ENCODE results near the gene WDPCP. TPM values are rescaled to one million over a fixed set of nuclear protein-coding genes. Genes with fewer than 3 reads are reported as not detected.
A peak's percentile ranks its signal among the peaks of the same experiment; 100 is the strongest.
"Not testable (repeated sequence)": the region's sequence is repeated elsewhere in the genome, so short reads cannot be mapped to it uniquely, and the experiment has no call there.

Gene WDPCP
- polyA plus RNA-seq, 3 donors: 8.1 to 18.5 (median 14.7) TPM

DNA sequence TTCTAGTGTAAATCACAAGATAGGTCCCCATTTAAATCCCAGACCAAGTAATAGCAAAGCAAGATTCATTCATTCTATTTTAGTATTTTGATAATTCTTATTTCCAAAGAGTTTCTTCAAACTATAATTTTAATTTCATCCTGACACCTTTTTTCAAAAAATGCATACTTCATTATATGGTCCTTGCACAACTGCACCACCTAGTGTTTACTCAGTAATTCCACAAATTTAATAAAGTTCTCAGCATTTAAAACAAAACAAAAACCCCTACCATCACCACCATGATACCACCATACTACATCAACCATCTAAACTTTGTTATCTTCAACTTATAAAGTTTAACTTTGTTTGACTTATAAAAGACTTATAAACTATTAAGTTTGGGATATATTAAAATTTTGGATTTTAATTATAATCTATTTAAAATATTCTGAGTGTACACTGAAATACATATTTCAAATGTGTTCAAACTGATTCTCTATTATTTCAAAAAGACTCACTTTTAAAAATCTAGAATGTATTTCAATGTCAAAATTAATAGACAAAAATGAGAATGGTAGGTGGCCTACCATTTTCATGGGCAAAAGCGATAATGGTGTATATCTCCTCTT, 44.2 kb downstream of the WDPCP start:
- DNase-seq: no peak

DNA sequence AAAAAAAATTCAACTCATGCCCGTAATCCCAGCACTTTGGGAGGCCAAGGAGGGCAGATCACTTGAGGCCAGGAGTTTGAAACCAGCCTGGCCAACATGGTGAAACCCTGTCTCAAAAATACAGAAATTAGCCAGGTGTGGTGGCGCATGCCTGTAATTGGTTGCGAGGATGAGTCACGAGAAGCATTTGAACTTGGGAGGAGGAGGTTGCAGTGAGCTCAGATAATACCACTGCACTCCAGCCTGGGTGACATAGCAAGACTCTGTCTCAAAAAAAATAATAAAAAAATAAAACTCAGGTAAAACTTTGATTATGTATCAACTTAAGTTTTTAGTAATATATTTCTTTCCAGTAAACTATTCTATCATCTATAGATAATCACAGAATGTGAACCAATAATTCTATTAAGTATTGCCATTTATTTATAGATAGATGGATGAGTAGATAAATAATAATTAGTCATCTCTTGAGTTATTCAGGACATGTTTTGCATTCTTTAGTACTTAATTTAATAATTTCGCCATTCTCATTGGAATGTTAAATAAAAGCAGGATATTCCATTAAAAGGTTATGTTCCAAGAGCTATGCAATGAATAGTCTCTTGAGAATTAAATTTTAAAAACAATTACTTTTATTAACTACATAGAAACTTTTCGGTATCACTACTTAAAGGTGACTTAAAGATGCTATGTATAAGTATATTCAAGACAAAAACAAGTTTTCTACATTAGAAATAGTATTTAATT, 48.7 kb downstream of the WDPCP start:
- DNase-seq: no peak

DNA sequence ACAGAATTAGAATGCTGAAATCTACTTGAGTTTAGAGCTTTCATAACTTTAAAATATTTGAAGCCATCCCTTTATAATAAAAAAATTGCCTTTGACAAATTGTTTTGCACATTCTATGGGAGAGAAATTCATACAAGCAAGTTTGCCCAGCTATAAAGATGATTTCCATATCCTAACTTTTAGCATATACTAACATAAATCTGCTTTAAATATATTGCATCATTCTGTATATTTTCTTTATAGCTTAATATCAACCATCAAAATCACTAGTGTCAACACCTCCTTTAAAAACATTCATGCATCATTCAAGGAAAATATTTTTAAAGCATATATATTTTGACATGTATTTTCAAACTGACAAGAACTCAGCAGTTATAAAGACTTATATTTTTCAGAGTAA, 49.9 kb downstream of the WDPCP start:
- no peak for DNase-seq

DNA sequence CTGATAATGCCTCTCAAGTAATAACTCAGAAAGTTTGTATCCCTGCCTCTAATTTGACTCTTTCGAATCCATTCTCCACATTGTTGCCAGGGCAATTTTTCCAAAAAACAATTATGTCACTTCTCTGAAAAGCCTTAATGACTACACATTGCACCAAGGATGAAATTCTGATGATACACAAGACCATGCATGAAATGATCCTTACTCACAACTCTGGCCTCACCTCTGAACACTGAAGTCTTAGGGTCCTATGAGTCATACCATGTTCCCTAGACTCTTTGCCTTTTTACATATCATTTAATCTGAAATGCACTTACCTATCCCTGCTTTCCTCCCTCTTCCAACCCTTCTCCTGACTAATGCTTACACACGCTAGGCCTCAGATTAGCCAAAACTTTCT, 51.0 kb downstream of the WDPCP start:
- no peak for DNase-seq

DNA sequence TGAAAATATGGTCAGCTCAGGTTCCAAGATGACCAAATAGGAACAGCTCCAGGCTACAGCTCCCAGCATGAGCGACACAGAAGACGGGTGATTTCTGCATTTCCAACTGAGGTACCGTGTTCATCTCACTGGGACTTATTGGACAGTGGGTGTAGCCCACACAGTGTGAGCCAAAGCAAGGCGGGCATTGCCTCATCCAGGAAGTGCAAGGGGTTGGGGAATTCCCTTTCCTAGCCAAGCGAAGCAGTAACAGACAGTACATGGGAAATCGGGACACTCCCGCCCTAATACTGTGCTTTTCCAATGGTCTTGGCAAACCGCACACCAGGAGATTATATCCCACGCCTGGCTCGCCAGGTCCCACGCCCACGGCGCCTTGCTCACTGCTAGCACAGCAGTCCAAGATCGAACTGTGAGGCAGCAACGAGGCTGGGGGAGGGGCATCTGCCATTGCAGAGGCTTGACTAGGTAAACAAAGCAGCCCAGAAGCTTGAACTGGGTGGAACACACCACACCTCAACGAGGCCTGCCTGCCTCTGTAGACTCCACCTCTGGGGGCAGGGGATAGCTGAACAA, 57.5 kb downstream of the WDPCP start:
- no peak for DNase-seq

DNA sequence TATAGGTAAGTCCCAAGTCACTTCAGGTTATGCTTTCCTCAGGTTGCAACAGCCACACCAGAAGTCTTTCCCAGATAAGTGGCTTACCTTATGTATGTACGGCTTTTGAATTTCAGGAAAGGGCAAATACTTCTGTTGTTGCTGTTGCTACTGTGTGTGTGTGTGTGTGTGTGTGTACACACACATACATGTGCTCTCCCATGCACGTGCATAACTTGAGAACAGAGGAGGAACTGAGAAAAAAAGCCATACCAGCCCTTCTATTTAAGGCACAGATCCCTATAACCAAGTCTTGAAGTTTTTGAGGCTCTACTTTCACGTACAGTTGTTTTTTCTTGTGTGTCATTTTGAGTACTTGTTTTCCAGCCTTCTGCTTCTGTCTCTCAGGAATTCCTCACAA, 62.4 kb downstream of the WDPCP start:
- no peak for DNase-seq

DNA sequence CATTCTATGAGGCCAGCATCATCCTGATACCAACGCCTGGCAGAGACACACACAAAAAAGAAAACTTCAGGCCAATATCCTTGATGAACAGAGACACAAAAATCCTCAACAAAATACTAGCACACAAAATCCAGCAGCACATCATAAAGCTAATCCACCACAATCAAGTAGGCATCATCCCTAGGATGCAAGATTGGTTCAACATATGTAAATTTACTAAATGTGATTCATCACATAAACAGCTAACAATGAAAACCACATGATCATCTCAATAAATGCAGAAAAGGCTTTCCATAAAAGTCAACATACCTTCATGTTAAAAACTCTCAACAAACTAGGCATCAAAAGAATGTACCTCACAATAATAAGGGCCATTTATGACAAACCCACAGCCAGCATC, 65.3 kb downstream of the WDPCP start:
- no peak for DNase-seq

DNA sequence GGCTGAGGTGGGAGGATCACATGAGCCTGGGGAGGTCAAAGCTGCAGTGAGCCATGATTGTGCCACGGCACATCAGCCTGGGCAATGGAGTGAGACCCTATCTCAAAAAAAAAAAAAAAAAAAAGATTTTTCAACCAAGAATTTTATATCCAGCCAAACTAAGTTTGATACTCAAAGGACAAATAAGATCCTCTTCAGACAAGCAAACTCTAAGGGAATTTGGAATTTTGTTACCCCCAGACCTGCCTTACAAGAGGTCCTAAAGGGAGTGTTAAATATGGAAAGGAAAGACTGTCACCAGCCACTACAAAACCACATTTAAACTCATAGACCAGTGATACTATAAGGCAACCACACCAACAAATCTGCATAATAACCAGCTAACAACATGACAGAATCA, 67.5 kb downstream of the WDPCP start:
- DNase-seq: no peak

DNA sequence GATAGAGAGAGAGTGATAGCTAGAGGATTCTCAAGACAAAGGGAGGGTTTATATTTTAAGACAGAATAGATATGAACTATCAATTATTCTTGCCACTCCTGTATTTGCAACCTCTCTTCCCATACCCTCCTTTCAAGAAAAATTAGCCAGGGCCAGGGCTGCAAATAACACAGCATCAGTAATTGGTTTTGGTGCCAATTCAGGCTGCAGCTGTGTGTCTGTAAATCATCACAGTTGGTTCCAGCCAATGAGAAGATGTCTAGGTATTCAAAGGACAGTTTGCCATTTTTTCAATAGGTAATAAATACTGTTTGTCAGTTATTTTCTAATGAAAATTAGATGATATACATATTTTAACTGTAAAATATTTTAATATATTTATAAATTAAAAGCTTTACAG, 73.5 kb downstream of the WDPCP start:
- no peak for DNase-seq

DNA sequence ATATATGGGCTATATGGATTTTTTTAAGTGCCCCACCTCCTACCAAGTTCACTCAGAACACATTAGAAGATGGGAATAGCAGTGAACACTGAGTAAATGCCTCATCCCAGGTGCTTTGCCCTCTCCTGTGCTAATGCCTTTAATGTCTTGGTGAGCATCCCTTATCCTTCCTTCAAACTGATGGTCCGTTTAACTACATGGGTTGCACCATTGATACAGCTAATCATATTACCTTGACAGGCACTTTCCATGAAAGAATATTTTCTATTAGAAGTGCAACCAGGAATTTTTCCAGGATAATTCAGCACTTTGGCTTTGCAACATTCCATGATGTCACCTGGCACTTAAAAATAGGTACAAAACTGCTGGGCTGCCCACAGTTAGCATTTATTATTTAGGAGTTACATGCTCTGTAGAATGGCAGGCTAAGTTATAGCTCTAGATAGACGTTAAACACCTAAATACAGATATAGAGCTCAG, 74.0 kb downstream of the WDPCP start:
- DNase-seq: no peak

DNA sequence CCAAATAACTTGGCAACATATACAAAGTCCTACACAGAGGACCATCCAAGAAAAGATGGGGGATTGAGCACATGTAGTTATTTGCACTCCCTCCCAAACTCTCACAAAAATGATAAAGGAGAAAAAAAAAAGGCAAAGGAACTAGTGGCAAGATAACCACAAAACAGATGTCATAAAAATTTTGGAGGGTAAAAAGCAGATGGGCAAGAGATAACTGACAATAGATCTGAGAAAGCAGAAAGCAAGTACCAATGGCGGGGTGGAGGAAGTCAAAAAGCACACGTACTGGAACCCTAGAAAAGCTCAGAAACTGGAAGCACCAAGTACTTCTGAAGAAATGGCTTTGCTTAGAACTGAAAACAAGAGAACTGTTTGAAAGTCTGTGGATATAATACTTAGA, 82.0 kb downstream of the WDPCP start:
- no peak for DNase-seq

DNA sequence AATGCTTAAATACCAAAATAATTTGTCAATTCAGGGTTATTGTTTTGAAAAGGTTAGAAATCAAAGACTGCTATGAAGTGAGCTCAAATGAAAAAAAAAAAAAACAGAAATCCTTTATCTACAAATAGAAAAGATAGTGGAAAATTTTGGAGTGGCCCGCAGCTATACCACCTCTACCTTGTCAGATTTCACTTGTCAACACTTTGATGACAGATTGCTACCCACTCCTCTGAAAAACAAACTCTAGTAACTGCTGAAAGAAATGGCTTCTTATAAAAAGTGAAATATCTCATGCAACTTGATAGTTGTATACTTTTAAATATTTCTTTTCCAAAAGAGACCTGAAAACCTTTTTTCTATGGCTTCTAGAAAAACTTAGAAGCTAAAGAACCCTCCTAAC, 84.5 kb downstream of the WDPCP start:
- DNase-seq: no peak

DNA sequence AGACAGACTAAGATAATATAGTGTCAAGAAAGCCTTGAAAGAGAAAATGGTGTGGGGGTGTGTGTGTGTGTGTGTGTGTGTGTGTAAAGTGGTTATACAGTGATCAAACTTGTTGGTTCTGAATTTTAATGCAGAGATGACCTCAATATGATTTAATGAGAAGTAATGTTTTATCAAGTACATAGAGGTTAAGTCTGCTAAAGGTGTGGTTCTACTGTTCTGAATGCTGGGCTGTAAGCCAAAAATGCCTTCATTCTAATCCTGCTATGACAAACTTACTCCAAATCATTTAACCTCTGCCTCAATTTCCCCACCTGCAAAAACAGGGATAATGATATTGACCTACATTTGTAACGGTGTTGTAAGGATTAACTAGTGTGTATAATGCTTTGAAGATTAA, 87.9 kb downstream of the WDPCP start:
- DNase-seq: no peak

DNA sequence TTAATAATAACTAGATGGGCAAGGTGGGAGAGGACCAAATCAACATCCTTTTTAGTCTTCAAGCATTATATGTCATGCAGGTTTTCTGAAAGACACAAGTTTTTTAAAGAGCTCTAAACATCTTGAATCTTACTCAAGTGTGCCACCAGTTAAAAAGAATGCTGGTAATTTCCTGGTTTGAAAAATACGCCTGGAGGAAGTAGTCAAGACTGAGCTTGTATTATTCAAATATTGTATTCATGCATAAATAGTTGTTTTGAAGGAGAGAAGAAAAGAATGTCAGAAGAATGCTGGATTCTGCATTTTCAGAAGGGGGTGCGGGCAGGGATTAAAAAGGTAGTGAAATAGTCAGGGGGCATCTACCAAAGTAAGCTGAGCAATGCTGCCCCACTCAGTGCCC, 90.7 kb downstream of the WDPCP start:
- no peak for DNase-seq

DNA sequence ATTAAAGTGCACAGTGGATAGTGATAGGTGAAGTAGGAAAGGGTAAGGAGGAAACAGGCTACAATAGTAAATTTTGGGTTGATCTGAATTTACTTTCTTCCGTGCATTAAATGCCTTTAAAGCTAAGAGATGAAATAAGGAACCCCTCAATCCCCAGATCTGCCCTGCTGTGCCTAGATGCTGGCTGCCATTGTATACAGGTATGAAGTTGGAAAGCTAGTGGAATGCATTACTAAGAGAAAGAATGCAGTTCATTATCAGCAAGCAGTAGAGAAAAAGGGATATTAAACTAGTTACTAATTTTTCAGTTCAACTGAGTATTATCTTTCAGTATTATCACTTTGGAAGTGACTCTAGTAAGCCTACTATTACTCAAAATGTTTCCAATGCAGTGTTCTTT, 93.3 kb downstream of the WDPCP start:
- no peak for DNase-seq

DNA sequence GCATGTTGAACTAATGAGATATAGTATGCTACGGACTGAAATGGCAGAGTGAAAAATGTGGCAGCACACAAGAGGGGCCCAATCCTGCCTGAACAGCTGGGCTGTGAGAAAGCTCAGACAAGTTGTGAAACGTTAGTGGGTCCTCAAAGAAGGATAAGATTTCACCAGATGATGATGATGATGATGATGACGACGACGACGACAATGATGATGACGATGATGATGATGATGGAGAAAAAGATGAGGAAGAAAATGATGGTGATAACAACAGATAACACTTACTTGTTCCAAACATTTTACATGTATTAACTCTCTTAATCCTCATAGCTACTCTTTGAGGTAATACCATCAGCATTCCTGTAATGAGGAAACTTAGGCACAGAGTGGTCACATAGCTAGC, 94.2 kb downstream of the WDPCP start:
- DNase-seq: no peak

DNA sequence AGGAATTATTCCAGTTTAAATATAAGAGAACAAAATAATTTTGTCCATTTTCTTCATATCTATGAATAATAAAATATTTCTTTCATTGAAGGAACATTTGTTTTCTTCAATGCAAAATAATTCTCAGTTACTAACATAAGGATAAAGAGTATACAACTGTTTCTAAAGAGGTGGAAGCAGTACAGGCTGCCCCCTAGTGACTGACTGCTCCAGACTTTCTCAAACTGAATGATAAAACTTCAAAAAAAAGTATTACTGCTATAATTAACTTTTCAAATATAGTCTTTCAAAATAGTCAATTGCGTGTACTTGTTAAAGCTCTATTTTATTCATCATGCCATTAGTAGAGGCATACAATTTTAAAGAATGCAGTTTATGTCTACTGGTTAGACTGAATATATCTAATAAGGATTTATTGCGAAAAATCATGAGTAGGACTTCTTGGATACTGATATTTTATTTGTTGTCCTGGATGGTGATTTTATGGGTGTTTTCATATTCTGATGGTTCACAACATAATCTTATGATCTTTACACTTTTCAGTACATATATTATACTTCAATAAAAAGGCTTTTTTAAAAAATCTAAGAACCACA, 100.1 kb downstream of the WDPCP start:
- DNase-seq: peak; percentile 11

DNA sequence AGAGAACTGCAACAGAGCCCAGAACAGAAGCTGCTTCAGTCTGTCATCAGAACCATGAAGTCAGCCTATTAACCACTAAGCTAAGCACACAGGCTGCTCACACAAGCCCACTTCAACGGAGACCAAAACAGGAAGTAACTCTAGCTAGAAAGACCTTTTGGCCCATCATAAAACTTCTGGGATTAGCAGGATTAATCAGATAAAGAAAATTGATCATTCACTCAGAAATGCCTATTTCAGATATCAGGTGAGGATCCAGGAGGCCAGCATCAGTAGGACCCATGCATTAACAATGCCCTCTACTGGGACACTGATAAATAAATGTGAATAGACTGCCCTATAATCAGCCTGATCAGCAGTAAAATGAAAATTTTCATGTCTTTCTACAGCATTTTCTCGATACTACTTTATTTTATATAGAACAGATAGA, 101.4 kb downstream of the WDPCP start:
- no peak for DNase-seq

DNA sequence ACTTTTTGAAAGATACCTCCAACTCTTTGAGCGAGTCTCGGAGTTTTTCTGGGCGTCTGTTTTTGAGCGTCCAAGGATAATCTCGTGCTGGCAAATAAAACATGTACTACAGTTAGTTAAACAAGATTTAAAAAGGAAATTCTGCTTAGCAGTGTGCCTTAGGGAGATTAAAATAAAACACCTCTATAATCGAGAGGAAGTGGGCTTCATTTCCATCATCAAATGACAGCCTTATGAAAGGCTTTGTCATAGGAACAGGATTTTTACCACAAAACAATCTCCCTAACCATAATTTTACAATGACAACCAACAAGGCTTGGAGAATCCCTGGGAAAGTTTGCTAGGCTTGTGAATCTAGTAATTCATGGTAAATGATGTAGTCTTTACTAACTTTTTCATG, 103.4 kb downstream of the WDPCP start:
- no peak for DNase-seq

DNA sequence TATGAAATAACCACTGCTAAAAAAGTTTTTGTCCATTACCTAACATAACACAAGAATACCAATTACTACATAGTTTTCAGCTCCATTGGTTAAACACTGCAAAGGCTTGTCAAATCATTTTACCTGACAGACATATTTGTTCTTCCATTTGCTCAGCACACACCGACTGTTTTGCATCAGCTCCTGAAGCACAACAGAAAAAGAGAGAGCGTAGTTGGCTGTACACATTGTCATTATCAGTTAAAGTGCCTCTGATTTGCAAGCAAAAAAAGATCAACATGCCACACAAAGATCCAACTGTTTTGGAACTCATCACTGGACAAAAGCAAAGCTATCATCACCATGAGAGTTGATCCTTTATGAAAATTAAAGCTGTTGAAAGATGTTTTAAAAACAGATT, 103.8 kb downstream of the WDPCP start:
- DNase-seq: no peak

DNA sequence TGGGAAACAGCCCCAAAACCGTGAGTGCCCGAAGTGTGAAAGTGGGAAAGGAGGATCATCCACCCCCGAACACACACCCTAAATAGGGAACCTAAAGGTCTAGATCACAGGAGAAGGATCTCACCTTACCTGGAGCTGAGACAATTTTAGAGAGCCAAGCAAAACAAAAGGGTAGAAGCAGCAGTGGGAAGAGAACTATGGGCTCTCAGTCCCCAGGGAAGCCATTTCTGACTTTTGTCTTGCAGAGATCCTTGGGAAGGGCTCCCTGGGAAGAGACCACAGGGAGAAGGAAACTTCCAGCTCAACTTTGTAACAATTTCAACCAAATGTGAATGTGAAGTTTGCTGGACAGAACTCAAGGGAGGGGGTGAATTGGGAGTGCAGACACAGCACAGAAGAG, 110.6 kb downstream of the WDPCP start:
- no peak for DNase-seq

DNA sequence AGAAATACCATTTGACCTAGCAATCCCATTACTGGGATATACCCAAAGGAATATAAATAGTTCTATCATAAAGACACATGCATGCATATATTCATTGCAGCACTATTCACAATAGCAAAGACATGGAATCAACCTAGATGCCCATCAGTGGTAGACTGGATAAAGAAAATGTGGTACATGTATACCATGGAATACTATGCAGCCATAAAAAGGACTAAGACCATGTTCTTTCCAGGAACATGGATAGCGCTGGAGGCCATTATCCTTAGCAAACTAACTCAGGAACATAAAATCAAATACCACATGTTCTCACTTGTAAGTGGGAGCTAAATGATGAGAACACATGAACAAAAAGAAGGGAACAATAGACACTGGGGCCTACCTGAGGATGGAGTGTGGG, 119.0 kb downstream of the WDPCP start:
- DNase-seq: not testable (repeated sequence)

DNA sequence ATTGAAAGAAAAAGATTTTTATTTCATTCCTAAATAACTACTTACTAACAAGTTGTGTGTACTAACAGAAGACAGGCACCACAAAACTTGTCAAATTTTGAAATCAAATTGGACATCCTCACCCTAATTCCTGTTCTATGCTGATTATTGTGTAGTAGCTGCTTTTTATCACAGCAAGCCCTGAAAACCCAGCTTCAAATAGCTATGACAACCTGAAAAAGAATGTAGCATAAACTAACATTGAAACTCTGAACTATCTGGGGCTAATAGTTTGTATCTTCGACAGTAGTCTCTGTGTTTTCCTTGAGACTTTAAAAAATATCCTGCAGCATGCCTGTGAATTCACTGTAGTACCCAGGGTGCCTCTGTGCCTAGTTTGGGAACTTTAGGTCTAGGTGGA, 122.6 kb downstream of the WDPCP start:
- DNase-seq: no peak

Data from renal pelvis (tissue), 4 donors.